ENCODE results near the gene LGR4. TPM values are rescaled to one million over a fixed set of nuclear protein-coding genes. Genes with fewer than 3 reads are reported as not detected.

LGR4 gene
- total and polyA plus RNA-seq, 9 of the 15 experiments (the other 6 are each of a cell fraction or from before 2014, with no cell fraction given): 0.94 to 10.1 (median 5.8) TPM

- TF ChIP-seq, protein P1, sequence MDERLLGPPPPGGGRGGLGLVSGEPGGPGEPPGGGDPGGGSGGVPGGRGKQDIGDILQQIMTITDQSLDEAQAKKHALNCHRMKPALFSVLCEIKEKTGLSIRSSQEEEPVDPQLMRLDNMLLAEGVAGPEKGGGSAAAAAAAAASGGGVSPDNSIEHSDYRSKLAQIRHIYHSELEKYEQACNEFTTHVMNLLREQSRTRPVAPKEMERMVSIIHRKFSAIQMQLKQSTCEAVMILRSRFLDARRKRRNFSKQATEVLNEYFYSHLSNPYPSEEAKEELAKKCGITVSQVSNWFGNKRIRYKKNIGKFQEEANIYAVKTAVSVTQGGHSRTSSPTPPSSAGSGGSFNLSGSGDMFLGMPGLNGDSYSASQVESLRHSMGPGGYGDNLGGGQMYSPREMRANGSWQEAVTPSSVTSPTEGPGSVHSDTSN (CRISPR knock-in tag; IDR thresholded peaks at IDR 0.05; ENCODE audit: low read depth): no peak
- TF ChIP-seq, protein P1 (tag; conservative IDR thresholded peaks at IDR 0.05; ENCODE audit: low read depth): peak; percentile 75
These were observed 57.9 kb downstream of the LGR4 start (continued) for GRCh38 chr11:27414644-27415043.

DNA sequence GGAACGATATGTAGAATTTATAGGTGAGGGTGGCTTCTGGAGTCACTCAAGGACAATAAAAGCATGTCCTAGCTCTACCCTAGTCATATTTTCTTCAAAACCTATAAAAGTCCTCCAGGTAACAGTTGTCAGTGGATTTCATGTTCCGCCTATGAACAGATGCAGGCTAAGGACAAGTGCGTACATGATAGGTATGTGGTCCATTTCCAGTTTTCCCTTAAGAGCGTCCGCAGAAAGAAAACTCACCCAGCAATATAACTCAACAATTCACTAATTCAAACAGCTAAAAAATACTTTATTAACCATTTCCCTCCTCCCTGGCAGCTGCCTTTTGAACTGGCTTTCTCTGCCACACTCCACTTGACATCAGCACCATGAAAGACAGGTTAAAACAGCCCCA, 59.4 kb downstream of the LGR4 start:
- no peak overlapping the region for H3K27ac ChIP-seq (ENCODE audit: extremely low read depth, low read depth, low read length)
- CTCF ChIA-PET (ENCODE audit: low intra/inter-chr PET ratio): no interaction called here
- 90% methylated on average over 5 of the region's 5 CpGs for WGBS (ENCODE audit: insufficient coverage, low coverage, missing lambda C conversion rate)
- peaks cover 0 to 52% of the 10 kb centered on the region in 2 experiments; a peak in 4 of 5 replicates for H3K4me1 ChIP-seq (replicated peaks in 1 of 2; ENCODE audit: control insufficient read depth in 2 of 2, insufficient read depth in 2 of 2, low read length in 2 of 2)
- POLR2A ChIA-PET: interaction anchor here (0.9 to 2.1 kb wide), 2 partner anchors 7 to 26 kb away, joined by 3 to 11 read pairs; no protein-coding TSS in a partner anchor
- no peak for FAIRE-seq
- H3K79me2 ChIP-seq (ENCODE audit: control insufficient read depth, insufficient read depth, low read length): peaks cover 28% of the 10 kb centered on the region; the same call in 2 of the 3 replicates
- no peak overlapping the region for H3K4me2 ChIP-seq (ENCODE audit: insufficient read depth, low read length)
- H2AFZ ChIP-seq (ENCODE audit: low read depth, low read length): no peak overlapping the region
- no peak overlapping the region for H3K4me3 ChIP-seq
- no peak for TF ChIP-seq KDM1A (IDR thresholded peaks at IDR 0.05)
- TF ChIP-seq ZNF232 (CRISPR knock-in tag; IDR thresholded peaks at IDR 0.05): no peak
- no peak for TF ChIP-seq SAFB2 (IDR thresholded peaks at IDR 0.05; ENCODE audit: borderline replicate concordance, low read depth, low read length, severe bottlenecking)
- no peak for TF ChIP-seq TBP (optimal IDR thresholded peaks at IDR 0.05; ENCODE audit: low read depth, low read length)
- TF ChIP-seq U2AF2 (optimal IDR thresholded peaks at IDR 0.05; ENCODE audit: low read depth, low read length): no peak
- no peak for TF ChIP-seq ZFP36 (IDR thresholded peaks at IDR 0.05; ENCODE audit: low read depth, low read length, partially characterized antibody)
- TF ChIP-seq NUFIP1 (IDR thresholded peaks at IDR 0.05; ENCODE audit: partially characterized antibody): no peak
- no peak for TF ChIP-seq KHSRP (IDR thresholded peaks at IDR 0.05)
- TF ChIP-seq, protein P2, sequence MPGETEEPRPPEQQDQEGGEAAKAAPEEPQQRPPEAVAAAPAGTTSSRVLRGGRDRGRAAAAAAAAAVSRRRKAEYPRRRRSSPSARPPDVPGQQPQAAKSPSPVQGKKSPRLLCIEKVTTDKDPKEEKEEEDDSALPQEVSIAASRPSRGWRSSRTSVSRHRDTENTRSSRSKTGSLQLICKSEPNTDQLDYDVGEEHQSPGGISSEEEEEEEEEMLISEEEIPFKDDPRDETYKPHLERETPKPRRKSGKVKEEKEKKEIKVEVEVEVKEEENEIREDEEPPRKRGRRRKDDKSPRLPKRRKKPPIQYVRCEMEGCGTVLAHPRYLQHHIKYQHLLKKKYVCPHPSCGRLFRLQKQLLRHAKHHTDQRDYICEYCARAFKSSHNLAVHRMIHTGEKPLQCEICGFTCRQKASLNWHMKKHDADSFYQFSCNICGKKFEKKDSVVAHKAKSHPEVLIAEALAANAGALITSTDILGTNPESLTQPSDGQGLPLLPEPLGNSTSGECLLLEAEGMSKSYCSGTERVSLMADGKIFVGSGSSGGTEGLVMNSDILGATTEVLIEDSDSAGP (CRISPR knock-in tag; IDR thresholded peaks at IDR 0.05): no peak
- TF ChIP-seq ZNF780A (CRISPR knock-in tag; IDR thresholded peaks at IDR 0.05): no peak
- TF ChIP-seq NFE2 (IDR thresholded peaks at IDR 0.05; ENCODE audit: low read depth): no peak
- no peak for TF ChIP-seq SP2 (IDR thresholded peaks at IDR 0.05; ENCODE audit: extremely low read depth, low read depth, low read length, poor library complexity, severe bottlenecking)
- TF ChIP-seq BDP1 (IDR thresholded peaks at IDR 0.05; ENCODE audit: insufficient read depth, insufficient read length): no peak
- TF ChIP-seq TAF9B (IDR thresholded peaks at IDR 0.05; ENCODE audit: partially characterized antibody): no peak
- TF ChIP-seq TCF3 (CRISPR knock-in tag; IDR thresholded peaks at IDR 0.05): no peak
- TF ChIP-seq CEBPB (tag; IDR thresholded peaks at IDR 0.05): no peak
- TF ChIP-seq ATF1 (CRISPR knock-in tag; IDR thresholded peaks at IDR 0.05): no peak
- no peak for TF ChIP-seq ATF1 (tag; IDR thresholded peaks at IDR 0.05)
- TF ChIP-seq NCOA2 (IDR thresholded peaks at IDR 0.05; ENCODE audit: partially characterized antibody in 2 of 2): no peak
- no peaks in the 10 kb centered on the region for H3K9me1 ChIP-seq (ENCODE audit: control insufficient read depth, insufficient read depth, low read length)
- no peak for DNase-seq (ENCODE audit: extremely low read depth in 1 of 4, low spot score in 3 of 4)
- H3K9me3 ChIP-seq (replicated peaks; ENCODE audit: control insufficient read depth, insufficient read depth, low read depth, low read length): no peaks in the 10 kb centered on the region
- intact Hi-C loops (cut with micrococcal nuclease) (no loop called here), in situ Hi-C loops (cut with MboI) (no loop called here)
- H3K36me3 ChIP-seq (ENCODE audit: control insufficient read depth, insufficient read depth, low read length): no peaks in the 10 kb centered on the region; the same call in 1 of the 3 replicates
- no peaks in the 10 kb centered on the region for H4K20me1 ChIP-seq (replicated peaks; ENCODE audit: control insufficient read depth, insufficient read depth, low read length)
- no peak overlapping the region for H3K9ac ChIP-seq (ENCODE audit: insufficient read depth in 1 of 2, low read depth in 2 of 2, low read length in 2 of 2)
- no peak for ATAC-seq
- H3K27me3 ChIP-seq (ENCODE audit: control insufficient read depth in 2 of 2, insufficient read depth in 2 of 2, low read length in 2 of 2): no peaks in the 10 kb centered on the region
- BruUV-seq (replicated peaks): no TSS peak
